Astrocyte (in vitro differentiated cells and primary cell): ENCODE measurements around the gene SPPL3. TPM values are rescaled to one million over a fixed set of nuclear protein-coding genes. Genes with fewer than 3 reads are reported as not detected.

Source experiments
- DNase-seq: peaks from one replicate; pipeline ENCODE4 v3.0.0-alpha.2; 2010; ENCODE audit warnings: low read depth
- FAIRE-seq: peaks from 2 replicates; lab custom pipeline; 2011; peaks lifted over from hg19 to GRCh38; lab: Jason Lieb, UNC
- H2AFZ ChIP-seq: 2 replicates; pipeline ENCODE4 v1.6.0; 2012; ENCODE audit warnings: low read depth, low read length, inconsistent platforms
- H3K27ac ChIP-seq: 2 replicates; pipeline ENCODE4 v1.5.1; 2011; ENCODE audit warnings: low read depth, low read length, inconsistent platforms
- H3K27me3 ChIP-seq: 2 replicates; pipeline ENCODE4 v1.6.0; 2011; ENCODE audit warnings: low read length, inconsistent platforms; ENCODE audit not compliant: insufficient read depth
- H3K36me3 ChIP-seq: 2 replicates; pipeline ENCODE4 v1.5.1; 2011; ENCODE audit warnings: low read length, inconsistent platforms; ENCODE audit not compliant: insufficient read depth
- H3K4me1 ChIP-seq: 2 replicates; pipeline ENCODE4 v1.5.1; 2011; ENCODE audit warnings: low read length, inconsistent platforms; ENCODE audit not compliant: insufficient read depth
- H3K4me2 ChIP-seq: 2 replicates; pipeline ENCODE4 v1.6.0; 2012; ENCODE audit warnings: low read length, inconsistent platforms
- H3K4me3 ChIP-seq: 2 replicates; pipeline ENCODE4 v1.5.1; 2011; ENCODE audit warnings: low read depth, mild to moderate bottlenecking, low read length, inconsistent platforms; ENCODE audit not compliant: insufficient read depth
- H3K79me2 ChIP-seq: 2 replicates; pipeline ENCODE4 v1.6.0; 2012; ENCODE audit warnings: mild to moderate bottlenecking, low read length, inconsistent platforms; ENCODE audit not compliant: insufficient read depth
- H3K9ac ChIP-seq: 2 replicates; pipeline ENCODE4 v1.6.0; 2012; ENCODE audit warnings: mild to moderate bottlenecking, low read length, inconsistent platforms
- H3K9me3 ChIP-seq: 2 replicates; pipeline ENCODE4 v1.5.1; 2012; ENCODE audit warnings: low read depth, mild to moderate bottlenecking, low read length, inconsistent platforms; ENCODE audit not compliant: insufficient read depth
- H4K20me1 ChIP-seq: 2 replicates; pipeline ENCODE4 v1.6.0; 2012; ENCODE audit warnings: low read length, inconsistent platforms; ENCODE audit not compliant: insufficient read depth
- H3K27ac Mint-ChIP-seq: one replicate; pipeline ENCODE4 v1.8.0; 2021; ENCODE audit warnings: mild to moderate bottlenecking, mixed read lengths; ENCODE audit not compliant: unreplicated experiment
- H3K27me3 Mint-ChIP-seq: one replicate; pipeline ENCODE4 v1.8.0; 2021; ENCODE audit warnings: low read depth, mixed read lengths; ENCODE audit not compliant: unreplicated experiment
- H3K36me3 Mint-ChIP-seq: one replicate; pipeline ENCODE4 v1.8.0; 2021; ENCODE audit warnings: low read depth, mixed read lengths; ENCODE audit not compliant: unreplicated experiment
- H3K4me1 Mint-ChIP-seq: one replicate; pipeline ENCODE4 v1.8.0; 2021; ENCODE audit warnings: low read depth, mixed read lengths; ENCODE audit not compliant: unreplicated experiment
- H3K4me3 Mint-ChIP-seq: one replicate; pipeline ENCODE4 v1.8.0; 2021; ENCODE audit warnings: mild to moderate bottlenecking, moderate library complexity, mixed read lengths; ENCODE audit not compliant: unreplicated experiment
- H3K9me3 Mint-ChIP-seq: one replicate; pipeline ENCODE4 v1.8.0; 2021; ENCODE audit warnings: mild to moderate bottlenecking, mixed read lengths; ENCODE audit not compliant: unreplicated experiment
- EZH2 ChIP-seq: IDR thresholded peaks from 2 replicates; pipeline ENCODE4 v1.6.1; 2012; ENCODE audit warnings: mild to moderate bottlenecking, low read length, inconsistent platforms; ENCODE audit not compliant: insufficient read depth
- total RNA-seq: library from RNA; stranded (reverse); gene quantifications from 2 replicates; pipeline ENCODE4 v1.2.1, GENCODE V29; 2021
- TF ChIP-seq, protein P1 (sequence below): IDR thresholded peaks from 2 replicates; pipeline ENCODE4 v1.5.1; 2011; ENCODE audit warnings: low read depth, mild to moderate bottlenecking, inconsistent platforms, low read length, moderate library complexity; ENCODE audit not compliant: insufficient read depth

The SPPL3 gene
- total RNA-seq, 1 donor from 2014 or later = 48.3 TPM

DNA sequence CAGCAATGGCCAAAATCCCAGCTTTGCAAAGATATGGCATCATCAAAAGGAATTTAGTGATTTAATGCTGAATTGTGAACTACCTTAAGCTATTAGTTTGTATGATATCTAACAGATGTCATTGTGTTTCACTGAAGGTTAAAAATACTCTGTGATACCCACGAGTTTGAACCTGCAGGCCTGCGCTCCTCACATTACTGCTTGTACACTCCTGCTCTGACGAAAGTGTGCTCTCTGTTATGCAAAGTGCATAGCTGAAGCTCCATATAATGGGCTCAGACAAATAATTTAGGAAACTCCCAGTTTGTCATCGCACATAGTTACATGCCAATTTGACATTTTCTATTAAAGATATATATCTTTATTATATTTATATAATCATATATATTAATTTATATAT is 52.2 kb downstream of the SPPL3 start:
- H3K9me3 ChIP-seq = no peaks in the 10 kb centered on the region
- H3K4me3 ChIP-seq = no peak overlapping the region
- H3K9ac ChIP-seq = no peak overlapping the region
- H3K4me1 ChIP-seq = peaks cover 11% of the 10 kb centered on the region
- H3K27me3 ChIP-seq = no peaks in the 10 kb centered on the region
- H3K9me3 Mint-ChIP-seq = no peaks in the 10 kb centered on the region
- H3K27ac ChIP-seq = no peak overlapping the region
- no peaks in the 10 kb centered on the region for H3K27me3 Mint-ChIP-seq
- H3K27ac Mint-ChIP-seq = no peak overlapping the region
- no peak overlapping the region for H2AFZ ChIP-seq
- H4K20me1 ChIP-seq = peaks cover 84% of the 10 kb centered on the region
- peaks cover 37% of the 10 kb centered on the region for H3K4me1 Mint-ChIP-seq
- no peak for DNase-seq
- H3K36me3 ChIP-seq = no peaks in the 10 kb centered on the region
- H3K79me2 ChIP-seq = peaks cover 28% of the 10 kb centered on the region
- no peaks in the 10 kb centered on the region for H3K36me3 Mint-ChIP-seq
- no peak overlapping the region for H3K4me2 ChIP-seq
- TF ChIP-seq, protein P1, sequence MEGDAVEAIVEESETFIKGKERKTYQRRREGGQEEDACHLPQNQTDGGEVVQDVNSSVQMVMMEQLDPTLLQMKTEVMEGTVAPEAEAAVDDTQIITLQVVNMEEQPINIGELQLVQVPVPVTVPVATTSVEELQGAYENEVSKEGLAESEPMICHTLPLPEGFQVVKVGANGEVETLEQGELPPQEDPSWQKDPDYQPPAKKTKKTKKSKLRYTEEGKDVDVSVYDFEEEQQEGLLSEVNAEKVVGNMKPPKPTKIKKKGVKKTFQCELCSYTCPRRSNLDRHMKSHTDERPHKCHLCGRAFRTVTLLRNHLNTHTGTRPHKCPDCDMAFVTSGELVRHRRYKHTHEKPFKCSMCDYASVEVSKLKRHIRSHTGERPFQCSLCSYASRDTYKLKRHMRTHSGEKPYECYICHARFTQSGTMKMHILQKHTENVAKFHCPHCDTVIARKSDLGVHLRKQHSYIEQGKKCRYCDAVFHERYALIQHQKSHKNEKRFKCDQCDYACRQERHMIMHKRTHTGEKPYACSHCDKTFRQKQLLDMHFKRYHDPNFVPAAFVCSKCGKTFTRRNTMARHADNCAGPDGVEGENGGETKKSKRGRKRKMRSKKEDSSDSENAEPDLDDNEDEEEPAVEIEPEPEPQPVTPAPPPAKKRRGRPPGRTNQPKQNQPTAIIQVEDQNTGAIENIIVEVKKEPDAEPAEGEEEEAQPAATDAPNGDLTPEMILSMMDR = no peak
- TF ChIP-seq EZH2 = no peak
- no peak overlapping the region for H3K4me3 Mint-ChIP-seq
- no peak for FAIRE-seq

DNA sequence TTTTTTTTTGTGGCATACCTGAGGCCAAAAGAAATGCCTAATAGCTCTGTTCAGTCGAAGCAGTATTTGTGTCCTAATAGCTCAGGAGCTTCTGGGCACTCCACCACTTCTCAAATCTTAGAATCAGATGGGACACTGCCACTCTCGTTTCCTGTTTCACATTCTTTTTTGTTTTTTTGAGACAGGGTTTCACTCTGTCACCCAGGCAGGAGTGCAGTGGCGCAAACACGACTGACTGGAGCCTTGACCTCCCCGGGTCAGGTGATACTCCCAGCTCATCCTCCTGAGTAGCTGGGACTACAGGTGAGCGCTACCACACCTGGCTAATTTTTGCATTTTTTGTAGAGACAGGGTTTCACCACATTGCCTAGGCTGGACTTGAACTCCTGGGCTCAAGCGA is 52.7 kb downstream of the SPPL3 start:
- H3K9ac ChIP-seq = no peak overlapping the region
- no peaks in the 10 kb centered on the region for H3K27me3 Mint-ChIP-seq
- H3K27ac Mint-ChIP-seq = no peak overlapping the region
- no peak for FAIRE-seq
- no peak overlapping the region for H3K4me2 ChIP-seq
- TF ChIP-seq EZH2 = no peak
- TF ChIP-seq, protein P1 = no peak
- no peaks in the 10 kb centered on the region for H3K9me3 ChIP-seq
- H3K4me1 ChIP-seq = peaks cover 11% of the 10 kb centered on the region
- H4K20me1 ChIP-seq = peaks cover 79% of the 10 kb centered on the region
- H3K9me3 Mint-ChIP-seq = no peaks in the 10 kb centered on the region
- peaks cover 28% of the 10 kb centered on the region for H3K79me2 ChIP-seq
- H3K27me3 ChIP-seq = no peaks in the 10 kb centered on the region
- H3K36me3 ChIP-seq = no peaks in the 10 kb centered on the region
- H3K4me1 Mint-ChIP-seq = peaks cover 33% of the 10 kb centered on the region
- no peak overlapping the region for H3K4me3 Mint-ChIP-seq
- DNase-seq = no peak
- no peak overlapping the region for H3K4me3 ChIP-seq
- H2AFZ ChIP-seq = no peak overlapping the region
- no peak overlapping the region for H3K27ac ChIP-seq
- H3K36me3 Mint-ChIP-seq = no peaks in the 10 kb centered on the region

DNA sequence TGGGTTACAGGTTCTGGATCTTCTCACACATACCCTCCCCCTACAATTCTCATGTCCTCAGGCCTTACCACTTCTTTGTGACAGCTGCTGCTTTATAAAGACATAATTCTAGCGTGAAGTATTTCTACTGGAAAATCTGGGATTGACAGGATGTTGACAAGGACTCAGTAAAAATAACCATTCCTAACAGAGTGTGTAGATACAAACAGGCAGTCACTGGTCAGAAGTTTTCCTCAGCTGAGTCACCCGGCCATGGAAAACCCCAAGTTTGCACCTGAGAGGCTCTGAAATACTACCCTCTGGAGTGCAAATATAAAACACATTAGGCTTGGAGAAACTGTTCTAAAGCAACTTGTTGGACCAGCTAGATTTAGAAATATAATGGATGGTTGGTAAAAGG is 54.4 kb downstream of the SPPL3 start:
- Histone ChIP-seq H3K4me3 (no peak overlapping the region), H3K4me1 (peaks cover 11% of the 10 kb centered on the region), H2AFZ (no peak overlapping the region), H3K9ac (peak overlapping the region; percentile 26), H3K4me2 (peak overlapping the region; percentile 57), H3K79me2 (peaks cover 33% of the 10 kb centered on the region), H4K20me1 (peaks cover 71% of the 10 kb centered on the region), H3K27ac (peak overlapping the region; percentile 42), H3K36me3 (no peaks in the 10 kb centered on the region), H3K9me3 (no peaks in the 10 kb centered on the region), H3K27me3 (no peaks in the 10 kb centered on the region)
- no peak overlapping the region for H3K4me3 Mint-ChIP-seq
- FAIRE-seq (no peak), DNase-seq (peak; percentile 62)
- H3K27me3 Mint-ChIP-seq = no peaks in the 10 kb centered on the region
- peak overlapping the region; percentile 42 for H3K27ac Mint-ChIP-seq
- H3K4me1 Mint-ChIP-seq = peaks cover 30% of the 10 kb centered on the region
- H3K36me3 Mint-ChIP-seq = no peaks in the 10 kb centered on the region
- TF ChIP-seq, protein P1 = no peak
- TF ChIP-seq EZH2 = no peak
- no peaks in the 10 kb centered on the region for H3K9me3 Mint-ChIP-seq
